Mesendoderm (in vitro differentiated cells): ENCODE results near the gene SPAG17.

ENCODE experiments used
- DNase-seq: peaks from one replicate; pipeline ENCODE4 v3.0.0; 2013
- H2AK5ac ChIP-seq: 2 replicates; pipeline ENCODE4 v1.6.1; 2013; ENCODE audit warnings: low read length, inconsistent platforms
- H2BK120ac ChIP-seq: 2 replicates; pipeline ENCODE4 v1.6.1; 2013; ENCODE audit warnings: low read depth, mild to moderate bottlenecking, low read length, moderate library complexity, mixed read lengths
- H2BK15ac ChIP-seq: replicated peaks from 2 replicates; pipeline ENCODE4 v1.6.1; 2013; ENCODE audit warnings: low read depth, mild to moderate bottlenecking, moderate library complexity
- H2BK5ac ChIP-seq: 2 replicates; pipeline ENCODE4 v1.6.1; 2013; ENCODE audit warnings: low read length, inconsistent platforms
- H3K18ac ChIP-seq: 2 replicates; pipeline ENCODE4 v1.6.1; 2013; ENCODE audit warnings: mild to moderate bottlenecking, low read length, mixed read lengths
- H3K23ac ChIP-seq: one replicate; pipeline ENCODE4 v1.6.1; 2013; ENCODE audit warnings: low read length
- H3K27ac ChIP-seq: 2 replicates; pipeline ENCODE4 v1.5.1; 2013; ENCODE audit warnings: low read depth, mild to moderate bottlenecking, inconsistent platforms, low read length, moderate library complexity
- H3K27me3 ChIP-seq: 2 replicates; pipeline ENCODE4 v1.6.1; 2013; ENCODE audit warnings: low read length, control low read depth, mild to moderate bottlenecking, inconsistent platforms; ENCODE audit not compliant: insufficient read depth, poor library complexity
- H3K36me3 ChIP-seq: 2 replicates; pipeline ENCODE4 v1.6.1; 2013; ENCODE audit warnings: low read length, inconsistent platforms; ENCODE audit not compliant: control insufficient read depth, insufficient read depth
- H3K4ac ChIP-seq: one replicate; pipeline ENCODE4 v1.6.1; 2013; ENCODE audit warnings: low read depth, mild to moderate bottlenecking, low read length, moderate library complexity
- H3K4me1 ChIP-seq: 2 replicates; pipeline ENCODE4 v1.6.1; 2013; ENCODE audit warnings: low read depth, low read length, inconsistent platforms; ENCODE audit not compliant: control insufficient read depth
- H3K4me2 ChIP-seq: 2 replicates; pipeline ENCODE4 v1.6.1; 2013; ENCODE audit warnings: low read length
- H3K4me3 ChIP-seq: 2 replicates; pipeline ENCODE4 v1.5.1; 2013; ENCODE audit warnings: mild to moderate bottlenecking, low read length
- H3K56ac ChIP-seq: one replicate; pipeline ENCODE4 v1.6.1; 2013; ENCODE audit warnings: low read length
- H3K79me1 ChIP-seq: 2 replicates; pipeline ENCODE4 v1.6.1; 2013; ENCODE audit warnings: low read length, inconsistent platforms
- H3K79me2 ChIP-seq: 2 replicates; pipeline ENCODE4 v1.6.1; 2013; ENCODE audit warnings: mild to moderate bottlenecking, low read length; ENCODE audit not compliant: control insufficient read depth, insufficient read depth
- H3K9ac ChIP-seq: 2 replicates; pipeline ENCODE4 v1.6.1; 2013; ENCODE audit warnings: low read length, inconsistent platforms
- H4K5ac ChIP-seq: one replicate; pipeline ENCODE4 v1.6.1; 2013; ENCODE audit warnings: low read length
- H4K8ac ChIP-seq: one replicate; pipeline ENCODE4 v1.6.1; 2013; ENCODE audit warnings: low read depth, mild to moderate bottlenecking, control low read depth, low read length, moderate library complexity
- WGBS: extraction: QIAGEN DNeasy Blood & Tissue Kit; methylation state at CpG from one replicate; pipeline ENCODE4 v1.1.7; 2013; ENCODE audit warnings: low lambda C conversion rate, missing lambda C conversion rate; ENCODE audit not compliant: insufficient coverage; ENCODE audit errors: extremely low coverage; 5-methylcytosine and 5-hydroxymethylcytosine counted together

SPAG17 gene

GRCh38 chr1:118013336-118013735 is 171.7 kb downstream of the SPAG17 start:
- Histone ChIP-seq H2AK5ac (no peak overlapping the region), H3K23ac (no peak overlapping the region), H4K5ac (no peak overlapping the region), H3K18ac (no peak overlapping the region), H3K79me2 (no peaks in the 10 kb centered on the region), H3K4me3 (no peak overlapping the region), H3K4me1 (no peaks in the 10 kb centered on the region), H3K4me2 (no peak overlapping the region), H2BK5ac (no peak overlapping the region), H3K79me1 (no peaks in the 10 kb centered on the region), H4K8ac (no peak overlapping the region), H3K4ac (no peak overlapping the region), H3K56ac (no peak overlapping the region), H3K27me3 (no peaks in the 10 kb centered on the region), H3K9ac (no peak overlapping the region), H2BK120ac (no peak overlapping the region), H2BK15ac (no peak overlapping the region), H3K27ac (no peak overlapping the region), H3K36me3 (no peaks in the 10 kb centered on the region)
- no CpG with 5 or more reads among the region's 6 CpGs for WGBS
- no peak for DNase-seq

DNA sequence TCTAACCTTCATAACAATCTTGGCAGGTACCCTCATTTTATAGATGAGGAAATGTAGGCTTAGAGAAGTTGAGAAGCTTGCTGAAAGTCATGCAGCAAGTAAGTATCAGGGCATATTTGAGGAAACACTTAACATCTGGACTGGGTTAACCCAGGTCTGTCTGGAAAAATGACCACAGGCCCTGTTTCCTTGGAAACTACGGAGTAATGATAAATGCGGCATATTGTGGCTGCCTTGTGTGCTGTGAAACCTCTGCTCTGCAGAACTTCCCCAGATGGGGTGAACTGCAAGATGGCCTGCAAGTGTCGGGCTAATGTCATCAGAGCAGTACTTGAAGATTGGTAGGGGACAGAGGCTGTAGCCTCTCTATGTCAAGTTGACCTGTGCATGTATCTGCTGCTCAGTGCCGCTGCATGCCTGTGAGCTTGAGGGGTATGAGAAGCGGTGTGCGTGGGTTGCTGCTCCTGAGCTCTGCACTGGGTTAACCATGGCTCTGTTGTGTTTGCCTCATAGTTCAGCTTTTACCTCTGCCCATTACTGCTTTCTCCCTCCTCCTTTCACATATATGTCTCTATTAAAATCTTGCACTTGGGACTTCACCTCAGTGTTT is 172.4 kb downstream of the SPAG17 start:
- Histone ChIP-seq H2BK5ac (no peak overlapping the region), H3K4ac (no peak overlapping the region), H3K18ac (no peak overlapping the region), H3K56ac (no peak overlapping the region), H3K27me3 (no peaks in the 10 kb centered on the region), H4K5ac (no peak overlapping the region), H3K9ac (no peak overlapping the region), H3K4me1 (no peaks in the 10 kb centered on the region), H3K36me3 (no peaks in the 10 kb centered on the region), H3K23ac (no peak overlapping the region), H2BK15ac (no peak overlapping the region), H3K4me3 (no peak overlapping the region), H3K79me2 (no peaks in the 10 kb centered on the region), H2AK5ac (no peak overlapping the region), H2BK120ac (no peak overlapping the region), H3K27ac (no peak overlapping the region), H3K79me1 (no peaks in the 10 kb centered on the region), H3K4me2 (no peak overlapping the region), H4K8ac (no peak overlapping the region)
- DNase-seq = no peak
- no CpG with 5 or more reads among the region's 6 CpGs for WGBS

DNA sequence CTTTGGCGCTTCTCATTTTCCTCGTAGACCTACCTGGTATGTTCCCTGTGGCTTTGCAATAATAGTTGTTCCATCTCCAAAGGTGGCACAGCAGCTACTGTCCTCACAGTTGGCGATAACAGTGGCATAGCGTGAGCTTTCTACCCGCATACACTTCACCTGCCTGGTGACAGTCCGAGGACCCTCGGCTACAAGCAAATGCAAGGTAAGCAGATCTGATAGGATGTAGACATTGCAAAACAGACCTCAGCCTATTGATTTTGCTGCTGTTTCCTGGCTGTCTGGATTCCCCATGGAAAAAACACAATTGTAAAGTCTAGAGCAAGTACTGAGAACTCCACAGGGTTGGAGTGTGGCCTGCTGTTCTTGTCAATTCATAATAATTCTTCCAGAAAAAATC is 177.0 kb downstream of the SPAG17 start:
- Histone ChIP-seq H3K36me3 (no peaks in the 10 kb centered on the region), H3K4me1 (peaks cover 2% of the 10 kb centered on the region), H3K27ac (no peak overlapping the region), H2BK5ac (no peak overlapping the region), H3K79me1 (no peaks in the 10 kb centered on the region), H3K4me2 (no peak overlapping the region), H3K56ac (no peak overlapping the region), H3K4me3 (no peak overlapping the region), H3K18ac (no peak overlapping the region), H2BK15ac (no peak overlapping the region), H3K4ac (no peak overlapping the region), H4K5ac (no peak overlapping the region), H4K8ac (no peak overlapping the region), H2BK120ac (no peak overlapping the region), H3K9ac (no peak overlapping the region), H2AK5ac (no peak overlapping the region), H3K23ac (no peak overlapping the region), H3K79me2 (no peaks in the 10 kb centered on the region), H3K27me3 (no peaks in the 10 kb centered on the region)
- no CpG with 5 or more reads among the region's 7 CpGs for WGBS
- DNase-seq = no peak

DNA sequence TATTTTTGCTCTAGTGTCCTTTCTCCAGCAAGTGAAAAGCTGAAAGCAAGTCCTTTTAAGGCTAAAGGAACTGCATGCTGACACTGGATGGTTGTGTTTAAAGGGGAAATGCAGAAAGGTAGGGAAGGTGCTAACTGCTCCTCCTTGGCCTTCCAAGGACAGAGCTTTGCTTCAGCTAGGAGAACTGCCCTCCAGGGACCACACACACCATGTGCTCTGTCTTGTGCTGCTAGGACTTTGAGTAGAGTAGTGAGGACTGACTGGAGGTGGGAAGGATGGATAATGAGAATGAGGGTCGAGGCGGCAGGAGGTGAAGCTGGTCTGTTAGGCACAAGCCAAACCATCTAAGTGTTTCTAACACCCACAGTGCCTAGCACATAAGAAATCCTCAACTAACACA is 177.6 kb downstream of the SPAG17 start:
- H3K79me2 ChIP-seq = no peaks in the 10 kb centered on the region
- WGBS = no CpG with 5 or more reads among the region's 2 CpGs
- H3K27ac ChIP-seq = no peak overlapping the region
- peak; percentile 8 for DNase-seq
- peaks cover 2% of the 10 kb centered on the region for H3K4me1 ChIP-seq
- no peak overlapping the region for H3K56ac ChIP-seq
- no peak overlapping the region for H4K8ac ChIP-seq
- H3K79me1 ChIP-seq = no peaks in the 10 kb centered on the region
- H3K4me2 ChIP-seq = no peak overlapping the region
- no peak overlapping the region for H4K5ac ChIP-seq
- H2BK120ac ChIP-seq = no peak overlapping the region
- no peaks in the 10 kb centered on the region for H3K27me3 ChIP-seq
- no peaks in the 10 kb centered on the region for H3K36me3 ChIP-seq
- no peak overlapping the region for H2BK15ac ChIP-seq
- no peak overlapping the region for H3K4ac ChIP-seq
- H3K23ac ChIP-seq = no peak overlapping the region
- H3K18ac ChIP-seq = no peak overlapping the region
- no peak overlapping the region for H3K9ac ChIP-seq
- no peak overlapping the region for H2AK5ac ChIP-seq
- no peak overlapping the region for H3K4me3 ChIP-seq
- no peak overlapping the region for H2BK5ac ChIP-seq

- no peak for DNase-seq
- no peaks in the 10 kb centered on the region for H3K79me2 ChIP-seq
- H3K27ac ChIP-seq = no peak overlapping the region
- no peak overlapping the region for H3K23ac ChIP-seq
- H3K9ac ChIP-seq = no peak overlapping the region
- H3K4ac ChIP-seq = no peak overlapping the region
- peaks cover 2% of the 10 kb centered on the region for H3K4me1 ChIP-seq
- no peaks in the 10 kb centered on the region for H3K79me1 ChIP-seq
- H3K27me3 ChIP-seq = no peaks in the 10 kb centered on the region
- H3K4me2 ChIP-seq = no peak overlapping the region
- no peak overlapping the region for H2BK5ac ChIP-seq
- no peak overlapping the region for H4K5ac ChIP-seq
- no peak overlapping the region for H2BK120ac ChIP-seq
- no CpG with 5 or more reads among the region's 5 CpGs for WGBS
- H3K4me3 ChIP-seq = no peak overlapping the region
- H3K56ac ChIP-seq = no peak overlapping the region
- no peak overlapping the region for H4K8ac ChIP-seq
- no peak overlapping the region for H2BK15ac ChIP-seq
- H3K18ac ChIP-seq = no peak overlapping the region
- no peak overlapping the region for H2AK5ac ChIP-seq
- H3K36me3 ChIP-seq = no peaks in the 10 kb centered on the region
Observed at GRCh38 chr1:118004312-118004711, 180.7 kb downstream of the SPAG17 start.

GRCh38 chr1:117985973-117986372 is 199.1 kb downstream of the SPAG17 start:
- Histone ChIP-seq H3K79me2 (no peaks in the 10 kb centered on the region), H3K4ac (no peak overlapping the region), H3K36me3 (no peaks in the 10 kb centered on the region), H3K79me1 (no peaks in the 10 kb centered on the region), H2BK5ac (no peak overlapping the region), H3K27ac (no peak overlapping the region), H3K56ac (no peak overlapping the region), H2BK15ac (no peak overlapping the region), H2BK120ac (no peak overlapping the region), H4K5ac (no peak overlapping the region), H3K4me3 (no peak overlapping the region), H3K18ac (no peak overlapping the region), H3K27me3 (no peaks in the 10 kb centered on the region), H3K4me1 (no peaks in the 10 kb centered on the region), H3K23ac (no peak overlapping the region), H3K4me2 (no peak overlapping the region), H2AK5ac (no peak overlapping the region), H4K8ac (no peak overlapping the region), H3K9ac (no peak overlapping the region)
- DNase-seq = no peak
- WGBS = no CpG with 5 or more reads among the region's 3 CpGs
